ENCODE data around the gene DIRAS2. TPM values are rescaled to one million over a fixed set of nuclear protein-coding genes. Genes with fewer than 3 reads are reported as not detected.

The DIRAS2 gene, protein sequence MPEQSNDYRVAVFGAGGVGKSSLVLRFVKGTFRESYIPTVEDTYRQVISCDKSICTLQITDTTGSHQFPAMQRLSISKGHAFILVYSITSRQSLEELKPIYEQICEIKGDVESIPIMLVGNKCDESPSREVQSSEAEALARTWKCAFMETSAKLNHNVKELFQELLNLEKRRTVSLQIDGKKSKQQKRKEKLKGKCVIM
- not detected for total RNA-seq

DNA sequence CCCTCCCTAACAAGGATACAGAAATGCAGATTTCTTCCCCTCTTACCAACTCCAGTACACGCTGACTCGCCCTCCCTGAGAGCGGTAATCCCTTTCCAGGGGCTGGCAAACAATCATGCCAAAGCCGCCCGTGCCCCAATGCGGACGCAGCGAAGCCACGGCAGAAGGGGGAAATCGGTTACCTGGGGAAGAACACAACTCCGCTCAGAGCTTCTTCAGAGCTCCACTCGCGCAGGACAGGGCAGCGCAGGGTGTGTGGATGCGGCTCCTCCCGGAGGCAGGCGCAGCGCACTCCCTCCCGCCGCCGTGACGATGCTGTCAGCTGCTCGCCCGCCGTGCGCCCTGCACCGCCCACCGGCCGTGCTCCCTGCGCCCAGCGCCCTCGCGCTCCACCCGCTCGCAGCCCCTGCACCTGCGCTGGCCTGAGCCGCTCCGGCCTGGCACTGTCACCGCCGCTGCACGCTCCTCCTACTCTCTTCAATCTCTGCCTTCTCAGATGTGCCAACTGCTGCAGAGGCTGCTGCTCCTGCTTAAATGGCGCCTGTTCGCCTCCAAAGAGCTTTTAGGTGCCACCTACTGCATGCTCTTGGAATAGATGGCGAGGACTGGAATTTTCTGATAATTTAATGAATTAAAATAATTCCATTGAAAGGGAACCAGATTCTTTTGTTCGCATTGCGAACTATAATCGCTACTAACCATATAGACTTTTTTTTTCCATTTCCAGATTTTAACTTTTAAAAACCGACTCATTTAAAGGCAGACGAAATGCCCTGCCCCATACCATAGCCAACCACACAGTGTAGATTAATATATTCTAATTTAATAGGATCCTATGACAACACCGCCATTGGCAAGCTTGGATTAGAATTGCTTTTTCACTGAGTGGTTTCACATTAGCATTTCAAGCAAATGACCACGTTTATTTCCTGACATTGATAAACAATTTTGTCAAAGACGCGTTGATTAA lies at the start of gene DIRAS2:
DIRAS2 (minus strand) TSS at position 255 of the 970 bp plus-strand sequence. CDS start 28,997 bp downstream, outside the sequence.
- Histone ChIP-seq H3K9me3 (no peaks in the 10 kb centered on the region), H3K27me3 (no peaks in the 10 kb centered on the region), H3K27ac (no peak within 1 kb of the TSS), H3K4me3 (peak within 1 kb of the TSS; percentile 17 to 48), H3K4me1 (no peaks in the 10 kb centered on the region), H3K36me3 (no peaks in the 10 kb centered on the region)
- TF ChIP-seq, protein P1, sequence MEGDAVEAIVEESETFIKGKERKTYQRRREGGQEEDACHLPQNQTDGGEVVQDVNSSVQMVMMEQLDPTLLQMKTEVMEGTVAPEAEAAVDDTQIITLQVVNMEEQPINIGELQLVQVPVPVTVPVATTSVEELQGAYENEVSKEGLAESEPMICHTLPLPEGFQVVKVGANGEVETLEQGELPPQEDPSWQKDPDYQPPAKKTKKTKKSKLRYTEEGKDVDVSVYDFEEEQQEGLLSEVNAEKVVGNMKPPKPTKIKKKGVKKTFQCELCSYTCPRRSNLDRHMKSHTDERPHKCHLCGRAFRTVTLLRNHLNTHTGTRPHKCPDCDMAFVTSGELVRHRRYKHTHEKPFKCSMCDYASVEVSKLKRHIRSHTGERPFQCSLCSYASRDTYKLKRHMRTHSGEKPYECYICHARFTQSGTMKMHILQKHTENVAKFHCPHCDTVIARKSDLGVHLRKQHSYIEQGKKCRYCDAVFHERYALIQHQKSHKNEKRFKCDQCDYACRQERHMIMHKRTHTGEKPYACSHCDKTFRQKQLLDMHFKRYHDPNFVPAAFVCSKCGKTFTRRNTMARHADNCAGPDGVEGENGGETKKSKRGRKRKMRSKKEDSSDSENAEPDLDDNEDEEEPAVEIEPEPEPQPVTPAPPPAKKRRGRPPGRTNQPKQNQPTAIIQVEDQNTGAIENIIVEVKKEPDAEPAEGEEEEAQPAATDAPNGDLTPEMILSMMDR (IDR thresholded peaks at IDR 0.05), result peak in 1 of 3 experiments; percentile 5
- intact Hi-C loops (cut with DNase I), result no loop called here
- no peak for DNase-seq (ENCODE audit: low spot score in 2 of 2)

DNA sequence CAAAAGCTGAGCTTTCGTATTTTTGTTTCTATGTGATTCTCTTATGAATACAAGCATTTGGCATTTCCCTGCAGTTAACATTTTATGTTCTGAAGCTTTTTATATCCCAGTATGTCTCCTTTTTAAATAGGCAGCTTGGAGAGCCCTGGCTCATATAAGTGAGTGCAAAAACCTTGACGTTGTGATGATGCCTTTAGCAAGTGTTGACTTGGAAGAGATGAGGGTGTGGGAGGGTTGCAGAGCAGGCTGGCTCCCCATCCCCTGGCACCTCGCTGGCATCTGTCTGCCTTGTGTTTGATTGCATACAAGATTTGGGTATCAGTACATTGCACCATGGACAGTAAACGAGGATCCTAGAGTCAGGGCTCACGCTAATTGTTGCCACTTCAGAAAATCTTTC lies 42.1 kb upstream of the DIRAS2 start:
- H3K36me3 ChIP-seq, result no peaks in the 10 kb centered on the region
- intact Hi-C loops (cut with DNase I), result no loop called here
- H3K9me3 ChIP-seq, result no peaks in the 10 kb centered on the region
- H3K4me3 ChIP-seq, result no peak overlapping the region
- TF ChIP-seq, protein P1 (IDR thresholded peaks at IDR 0.05), result no peak
- H3K27me3 ChIP-seq, result no peaks in the 10 kb centered on the region
- H3K4me1 ChIP-seq, result no peaks in the 10 kb centered on the region
- H3K27ac ChIP-seq, result no peak overlapping the region
- no peak for DNase-seq (ENCODE audit: low spot score in 2 of 2)

DNA sequence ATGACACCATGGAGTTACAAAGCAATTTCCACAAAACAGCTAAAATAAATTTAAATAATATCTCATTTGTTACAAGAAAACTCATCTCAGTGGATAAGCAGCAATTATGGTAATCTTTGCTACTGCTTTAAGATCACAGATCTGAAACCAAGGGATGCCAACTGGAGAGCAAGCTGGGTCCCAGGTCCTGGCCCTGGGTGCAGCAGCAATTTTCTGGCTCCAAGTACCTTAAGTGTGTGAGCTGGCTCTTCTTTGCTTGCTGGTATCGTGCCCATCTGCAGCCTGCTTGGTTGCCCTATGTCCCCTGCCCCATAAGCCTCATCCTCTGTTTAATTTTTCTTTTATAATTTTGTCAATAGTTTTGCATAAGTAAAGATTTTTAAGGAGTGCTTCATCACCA lies 41.5 kb upstream of the DIRAS2 start:
- intact Hi-C loops (cut with DNase I), result no loop called here
- no peak overlapping the region for H3K27ac ChIP-seq
- no peaks in the 10 kb centered on the region for H3K27me3 ChIP-seq
- TF ChIP-seq, protein P1 (IDR thresholded peaks at IDR 0.05), result no peak
- DNase-seq (ENCODE audit: low spot score in 2 of 2), result no peak
- no peak overlapping the region for H3K4me3 ChIP-seq
- H3K9me3 ChIP-seq, result no peaks in the 10 kb centered on the region
- H3K4me1 ChIP-seq, result no peaks in the 10 kb centered on the region
- no peaks in the 10 kb centered on the region for H3K36me3 ChIP-seq

DNA sequence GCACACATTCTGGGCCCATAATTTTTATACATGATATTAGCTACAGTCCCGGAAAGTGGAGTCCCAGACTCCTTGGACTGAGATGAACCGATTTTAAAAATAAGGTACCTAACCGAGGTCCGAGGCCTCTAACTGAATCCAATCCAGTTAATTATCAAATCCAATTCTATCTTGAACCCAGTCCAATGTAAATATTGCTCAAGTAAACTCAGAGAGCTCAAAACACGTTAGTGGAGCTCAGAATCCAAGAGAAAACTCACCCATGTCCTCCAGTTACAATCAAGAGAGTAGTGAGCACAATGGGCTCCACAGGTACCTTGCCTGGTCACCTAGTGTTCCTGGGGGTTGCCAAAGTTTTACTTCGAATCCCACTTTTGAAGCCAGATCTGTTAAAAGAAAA lies 37.9 kb upstream of the DIRAS2 start:
- no peaks in the 10 kb centered on the region for H3K9me3 ChIP-seq
- intact Hi-C loops (cut with DNase I), result no loop called here
- H3K4me3 ChIP-seq, result no peak overlapping the region
- no peak overlapping the region for H3K27ac ChIP-seq
- H3K36me3 ChIP-seq, result no peaks in the 10 kb centered on the region
- DNase-seq (ENCODE audit: low spot score in 2 of 2), result no peak
- H3K4me1 ChIP-seq, result no peaks in the 10 kb centered on the region
- H3K27me3 ChIP-seq, result no peaks in the 10 kb centered on the region
- TF ChIP-seq, protein P1 (IDR thresholded peaks at IDR 0.05), result no peak

DNA sequence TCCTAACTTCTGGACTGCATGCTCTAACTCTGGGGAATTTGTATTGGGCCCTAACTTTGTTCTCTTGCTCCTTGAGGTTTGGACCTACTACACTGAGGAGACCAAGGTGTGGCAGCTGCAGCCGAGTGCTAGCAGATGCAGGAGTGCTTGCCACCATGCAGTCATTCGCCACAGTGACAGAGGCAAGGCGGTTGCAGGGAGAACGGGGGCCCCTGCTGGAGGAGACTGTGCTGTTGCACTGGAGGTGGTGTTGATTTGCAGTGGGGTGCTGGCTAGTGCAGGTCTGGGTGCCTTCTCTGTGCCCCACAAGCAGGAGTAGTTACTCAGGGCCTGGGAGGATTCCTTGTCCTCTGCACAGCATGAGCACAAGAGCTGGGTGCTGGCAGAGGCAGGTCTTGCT lies 22.4 kb upstream of the DIRAS2 start:
- no peaks in the 10 kb centered on the region for H3K4me1 ChIP-seq
- TF ChIP-seq, protein P1 (IDR thresholded peaks at IDR 0.05), result no peak
- H3K27me3 ChIP-seq, result no peaks in the 10 kb centered on the region
- H3K27ac ChIP-seq, result no peak overlapping the region
- no peaks in the 10 kb centered on the region for H3K9me3 ChIP-seq
- no peak for DNase-seq (ENCODE audit: low spot score in 2 of 2)
- H3K4me3 ChIP-seq, result no peak overlapping the region
- intact Hi-C loops (cut with DNase I), result no loop called here
- no peaks in the 10 kb centered on the region for H3K36me3 ChIP-seq

All from ascending aorta (tissue), 2 donors.